Astrocyte (in vitro differentiated cells and primary cell): ENCODE results near the gene FAM83F. TPM values are rescaled to one million over a fixed set of nuclear protein-coding genes. Genes with fewer than 3 reads are reported as not detected.

ENCODE experiments used
- DNase-seq: peaks from one replicate; pipeline ENCODE4 v3.0.0-alpha.2; 2010; ENCODE audit warnings: low read depth
- FAIRE-seq: peaks from 2 replicates; lab custom pipeline; 2011; peaks lifted over from hg19 to GRCh38; lab: Jason Lieb, UNC
- H2AFZ ChIP-seq: 2 replicates; pipeline ENCODE4 v1.6.0; 2012; ENCODE audit warnings: low read depth, low read length, inconsistent platforms
- H3K27ac ChIP-seq: 2 replicates; pipeline ENCODE4 v1.5.1; 2011; ENCODE audit warnings: low read depth, low read length, inconsistent platforms
- H3K27me3 ChIP-seq: 2 replicates; pipeline ENCODE4 v1.6.0; 2011; ENCODE audit warnings: low read length, inconsistent platforms; ENCODE audit not compliant: insufficient read depth
- H3K36me3 ChIP-seq: 2 replicates; pipeline ENCODE4 v1.5.1; 2011; ENCODE audit warnings: low read length, inconsistent platforms; ENCODE audit not compliant: insufficient read depth
- H3K4me1 ChIP-seq: 2 replicates; pipeline ENCODE4 v1.5.1; 2011; ENCODE audit warnings: low read length, inconsistent platforms; ENCODE audit not compliant: insufficient read depth
- H3K4me2 ChIP-seq: 2 replicates; pipeline ENCODE4 v1.6.0; 2012; ENCODE audit warnings: low read length, inconsistent platforms
- H3K4me3 ChIP-seq: 2 replicates; pipeline ENCODE4 v1.5.1; 2011; ENCODE audit warnings: low read depth, mild to moderate bottlenecking, low read length, inconsistent platforms; ENCODE audit not compliant: insufficient read depth
- H3K79me2 ChIP-seq: 2 replicates; pipeline ENCODE4 v1.6.0; 2012; ENCODE audit warnings: mild to moderate bottlenecking, low read length, inconsistent platforms; ENCODE audit not compliant: insufficient read depth
- H3K9ac ChIP-seq: 2 replicates; pipeline ENCODE4 v1.6.0; 2012; ENCODE audit warnings: mild to moderate bottlenecking, low read length, inconsistent platforms
- H3K9me3 ChIP-seq: 2 replicates; pipeline ENCODE4 v1.5.1; 2012; ENCODE audit warnings: low read depth, mild to moderate bottlenecking, low read length, inconsistent platforms; ENCODE audit not compliant: insufficient read depth
- H4K20me1 ChIP-seq: 2 replicates; pipeline ENCODE4 v1.6.0; 2012; ENCODE audit warnings: low read length, inconsistent platforms; ENCODE audit not compliant: insufficient read depth
- H3K27ac Mint-ChIP-seq: one replicate; pipeline ENCODE4 v1.8.0; 2021; ENCODE audit warnings: mild to moderate bottlenecking, mixed read lengths; ENCODE audit not compliant: unreplicated experiment
- H3K27me3 Mint-ChIP-seq: one replicate; pipeline ENCODE4 v1.8.0; 2021; ENCODE audit warnings: low read depth, mixed read lengths; ENCODE audit not compliant: unreplicated experiment
- H3K36me3 Mint-ChIP-seq: one replicate; pipeline ENCODE4 v1.8.0; 2021; ENCODE audit warnings: low read depth, mixed read lengths; ENCODE audit not compliant: unreplicated experiment
- H3K4me1 Mint-ChIP-seq: one replicate; pipeline ENCODE4 v1.8.0; 2021; ENCODE audit warnings: low read depth, mixed read lengths; ENCODE audit not compliant: unreplicated experiment
- H3K4me3 Mint-ChIP-seq: one replicate; pipeline ENCODE4 v1.8.0; 2021; ENCODE audit warnings: mild to moderate bottlenecking, moderate library complexity, mixed read lengths; ENCODE audit not compliant: unreplicated experiment
- H3K9me3 Mint-ChIP-seq: one replicate; pipeline ENCODE4 v1.8.0; 2021; ENCODE audit warnings: mild to moderate bottlenecking, mixed read lengths; ENCODE audit not compliant: unreplicated experiment
- EZH2 ChIP-seq: IDR thresholded peaks from 2 replicates; pipeline ENCODE4 v1.6.1; 2012; ENCODE audit warnings: mild to moderate bottlenecking, low read length, inconsistent platforms; ENCODE audit not compliant: insufficient read depth
- total RNA-seq: library from RNA; stranded (reverse); gene quantifications from 2 replicates; pipeline ENCODE4 v1.2.1, GENCODE V29; 2021
- TF ChIP-seq, protein P1 (sequence below): IDR thresholded peaks from 2 replicates; pipeline ENCODE4 v1.5.1; 2011; ENCODE audit warnings: low read depth, mild to moderate bottlenecking, inconsistent platforms, low read length, moderate library complexity; ENCODE audit not compliant: insufficient read depth

The FAM83F gene
- total RNA-seq, 1 donor from 2014 or later, result 0.79 TPM

DNA sequence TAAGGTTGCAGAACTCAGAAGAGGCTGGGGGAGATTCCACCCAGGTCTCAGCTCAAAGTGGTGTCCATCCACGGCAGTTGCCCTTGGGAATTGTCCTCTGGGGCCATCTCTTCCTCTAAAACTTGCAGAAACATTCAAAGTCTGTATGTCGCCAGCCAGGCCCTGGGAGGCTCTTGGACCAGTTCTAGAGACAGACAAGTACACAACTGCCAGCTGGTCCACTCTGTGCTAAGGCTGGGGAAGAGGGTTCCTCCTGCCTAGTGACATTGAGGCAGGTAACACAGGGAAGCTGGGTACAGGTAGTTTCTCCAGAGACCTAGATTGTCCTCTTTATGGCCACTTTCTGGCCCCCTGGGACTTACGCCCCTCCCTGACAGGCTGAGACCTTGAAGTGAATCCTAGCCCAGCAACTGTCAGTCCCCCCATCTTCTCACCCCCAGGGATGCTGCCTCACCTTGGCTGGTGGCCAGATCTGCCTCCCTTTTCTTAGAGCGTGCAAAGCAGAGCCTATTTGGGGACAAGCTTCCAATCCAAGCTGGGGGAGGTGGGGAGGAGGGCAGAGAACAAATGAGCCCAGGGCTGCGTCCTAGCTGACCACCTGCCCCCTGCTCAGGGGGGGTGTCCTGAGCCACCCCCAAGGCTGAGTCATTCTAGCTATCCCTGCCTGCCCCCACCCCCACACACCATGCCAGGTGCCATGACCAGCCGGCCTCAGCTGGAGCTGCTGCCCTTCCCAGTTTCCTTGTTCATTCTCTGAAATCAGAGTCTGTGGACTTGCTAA lies 8.4 kb downstream of the FAM83F start:
- DNase-seq (no peak), FAIRE-seq (no peak)
- H3K4me3 Mint-ChIP-seq, result no peak overlapping the region
- H3K27me3 Mint-ChIP-seq, result peaks cover 11% of the 10 kb centered on the region
- no peaks in the 10 kb centered on the region for H3K36me3 ChIP-seq
- no peak overlapping the region for H2AFZ ChIP-seq
- no peak overlapping the region for H3K27ac Mint-ChIP-seq
- peaks cover 17% of the 10 kb centered on the region for H3K27me3 ChIP-seq
- no peaks in the 10 kb centered on the region for H4K20me1 ChIP-seq
- no peaks in the 10 kb centered on the region for H3K36me3 Mint-ChIP-seq
- no peaks in the 10 kb centered on the region for H3K9me3 ChIP-seq
- H3K9me3 Mint-ChIP-seq, result peaks cover 2% of the 10 kb centered on the region
- peaks cover 11% of the 10 kb centered on the region for H3K4me1 ChIP-seq
- H3K4me3 ChIP-seq, result no peak overlapping the region
- no peak overlapping the region for H3K27ac ChIP-seq
- TF ChIP-seq, protein P1, sequence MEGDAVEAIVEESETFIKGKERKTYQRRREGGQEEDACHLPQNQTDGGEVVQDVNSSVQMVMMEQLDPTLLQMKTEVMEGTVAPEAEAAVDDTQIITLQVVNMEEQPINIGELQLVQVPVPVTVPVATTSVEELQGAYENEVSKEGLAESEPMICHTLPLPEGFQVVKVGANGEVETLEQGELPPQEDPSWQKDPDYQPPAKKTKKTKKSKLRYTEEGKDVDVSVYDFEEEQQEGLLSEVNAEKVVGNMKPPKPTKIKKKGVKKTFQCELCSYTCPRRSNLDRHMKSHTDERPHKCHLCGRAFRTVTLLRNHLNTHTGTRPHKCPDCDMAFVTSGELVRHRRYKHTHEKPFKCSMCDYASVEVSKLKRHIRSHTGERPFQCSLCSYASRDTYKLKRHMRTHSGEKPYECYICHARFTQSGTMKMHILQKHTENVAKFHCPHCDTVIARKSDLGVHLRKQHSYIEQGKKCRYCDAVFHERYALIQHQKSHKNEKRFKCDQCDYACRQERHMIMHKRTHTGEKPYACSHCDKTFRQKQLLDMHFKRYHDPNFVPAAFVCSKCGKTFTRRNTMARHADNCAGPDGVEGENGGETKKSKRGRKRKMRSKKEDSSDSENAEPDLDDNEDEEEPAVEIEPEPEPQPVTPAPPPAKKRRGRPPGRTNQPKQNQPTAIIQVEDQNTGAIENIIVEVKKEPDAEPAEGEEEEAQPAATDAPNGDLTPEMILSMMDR, result no peak
- TF ChIP-seq EZH2, result no peak
- no peak overlapping the region for H3K9ac ChIP-seq
- H3K79me2 ChIP-seq, result no peaks in the 10 kb centered on the region
- H3K4me2 ChIP-seq, result no peak overlapping the region
- H3K4me1 Mint-ChIP-seq, result peaks cover 20% of the 10 kb centered on the region

DNA sequence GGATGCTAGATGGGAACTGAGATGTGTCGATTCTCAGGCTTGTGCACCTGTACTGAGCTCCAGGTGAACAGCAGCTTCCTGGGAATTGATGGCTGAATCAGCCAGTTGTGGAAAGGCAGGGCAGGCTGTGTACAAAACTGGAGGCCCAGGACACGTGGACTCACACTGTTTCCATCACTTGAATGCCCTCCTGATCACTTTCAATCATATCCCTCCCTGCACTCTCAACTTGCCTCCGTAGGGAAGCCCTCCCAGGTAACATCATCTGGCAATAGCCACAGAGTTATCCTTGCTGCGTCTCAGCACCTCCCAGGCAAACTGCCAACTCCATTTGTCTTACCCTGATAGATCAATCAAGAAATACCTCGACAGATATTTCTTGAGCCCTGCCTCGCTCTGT lies 10.1 kb downstream of the FAM83F start:
- Histone ChIP-seq H3K9me3 (no peaks in the 10 kb centered on the region), H3K27ac (no peak overlapping the region), H3K79me2 (no peaks in the 10 kb centered on the region), H3K4me3 (no peak overlapping the region), H2AFZ (no peak overlapping the region), H4K20me1 (no peaks in the 10 kb centered on the region), H3K4me1 (peaks cover 18% of the 10 kb centered on the region), H3K27me3 (peaks cover 19% of the 10 kb centered on the region), H3K36me3 (no peaks in the 10 kb centered on the region), H3K9ac (no peak overlapping the region), H3K4me2 (no peak overlapping the region)
- no peak overlapping the region for H3K27ac Mint-ChIP-seq
- peaks cover 18% of the 10 kb centered on the region for H3K27me3 Mint-ChIP-seq
- no peak overlapping the region for H3K4me3 Mint-ChIP-seq
- DNase-seq (no peak), FAIRE-seq (no peak)
- no peaks in the 10 kb centered on the region for H3K36me3 Mint-ChIP-seq
- peaks cover 20% of the 10 kb centered on the region for H3K4me1 Mint-ChIP-seq
- peaks cover 2% of the 10 kb centered on the region for H3K9me3 Mint-ChIP-seq
- TF ChIP-seq, protein P1, result no peak
- no peak for TF ChIP-seq EZH2

DNA sequence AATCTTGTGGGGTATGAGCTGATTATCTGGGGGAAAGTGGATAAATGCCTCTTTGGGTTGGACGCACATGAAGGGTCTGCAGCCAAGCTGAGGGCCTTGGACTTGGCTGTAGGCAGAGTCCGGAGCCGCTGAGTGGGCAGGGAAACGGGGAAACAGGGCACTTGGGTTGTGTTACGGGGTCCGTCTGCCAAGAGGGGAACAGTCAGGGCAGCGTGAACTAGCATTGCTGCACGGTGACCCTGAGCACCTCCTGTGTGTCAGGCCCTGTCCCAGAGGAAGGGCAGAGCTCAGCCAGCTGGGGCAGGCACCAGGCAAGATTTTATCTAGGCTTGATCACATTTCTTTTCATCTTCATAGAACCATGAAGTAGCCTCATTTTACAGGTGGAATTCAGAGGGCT lies 11.9 kb downstream of the FAM83F start:
- Mint-ChIP-seq H3K27me3 (peaks cover 18% of the 10 kb centered on the region), H3K36me3 (no peaks in the 10 kb centered on the region)

More for the DNA sequence above, 11.9 kb downstream of the FAM83F start:
- Mint-ChIP-seq H3K9me3 (peaks cover 2% of the 10 kb centered on the region), H3K4me1 (peaks cover 20% of the 10 kb centered on the region), H3K4me3 (no peak overlapping the region), H3K27ac (no peak overlapping the region)
- Histone ChIP-seq H3K27me3 (peaks cover 29% of the 10 kb centered on the region), H3K36me3 (no peaks in the 10 kb centered on the region), H2AFZ (no peak overlapping the region), H3K79me2 (no peaks in the 10 kb centered on the region), H4K20me1 (no peaks in the 10 kb centered on the region), H3K27ac (no peak overlapping the region), H3K4me1 (peaks cover 21% of the 10 kb centered on the region), H3K4me3 (no peak overlapping the region), H3K9me3 (no peaks in the 10 kb centered on the region), H3K4me2 (no peak overlapping the region), H3K9ac (no peak overlapping the region)
- TF ChIP-seq, protein P1, result no peak
- TF ChIP-seq EZH2, result no peak
- no peak for DNase-seq
- no peak for FAIRE-seq
